Liver (tissue), 3 donors: ENCODE results near the gene USP24.

Experiments used
- EGR1 ChIP-seq, 2 donors: IDR thresholded peaks; 2 replicates each; pipeline ENCODE4 v1.6.1; 2016 to 2018; ENCODE audit warnings: antibody characterized with exemption in 2 of 2, low read depth in 2 of 2
- JUND ChIP-seq, 2 donors: IDR thresholded peaks; 2 replicates each; pipeline ENCODE4 v1.6.1; 2016; ENCODE audit warnings: antibody characterized with exemption in 2 of 2
- TF ChIP-seq, protein P1 (sequence below): fragments of 150-350 bp; IDR thresholded peaks from 2 replicates; pipeline ENCODE4 v1.5.1; 2017; ENCODE audit warnings: improper control_type of control experiment, low read depth, low read length; ENCODE audit not compliant: missing input control
- TF ChIP-seq, protein P2 (sequence below): IDR thresholded peaks from 2 replicates; pipeline ENCODE4 v1.6.1; 2016; ENCODE audit warnings: antibody characterized with exemption, mild to moderate bottlenecking
- donor health status: healthy.
- donor health status: healthy.

DNA sequence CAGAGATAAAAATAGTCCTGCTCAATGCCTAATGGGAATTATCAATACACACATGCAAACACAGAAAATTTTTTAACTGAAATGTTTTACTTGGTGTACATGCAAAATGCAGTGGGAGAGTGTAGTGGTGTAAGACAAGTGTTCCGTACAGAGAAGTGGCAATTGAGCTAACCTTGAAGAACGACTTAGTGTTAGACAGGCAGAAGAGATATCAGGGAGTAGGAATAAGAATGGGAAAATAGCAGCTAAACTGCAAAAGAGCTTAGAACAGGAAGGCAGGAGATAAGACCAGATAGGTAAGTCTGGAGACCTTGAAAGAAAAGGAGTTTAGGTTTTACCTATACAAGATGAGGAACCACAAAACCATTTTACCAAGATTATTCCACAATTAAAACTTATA lies 9.0 kb downstream of the USP24 start:
- TF ChIP-seq, protein P1, sequence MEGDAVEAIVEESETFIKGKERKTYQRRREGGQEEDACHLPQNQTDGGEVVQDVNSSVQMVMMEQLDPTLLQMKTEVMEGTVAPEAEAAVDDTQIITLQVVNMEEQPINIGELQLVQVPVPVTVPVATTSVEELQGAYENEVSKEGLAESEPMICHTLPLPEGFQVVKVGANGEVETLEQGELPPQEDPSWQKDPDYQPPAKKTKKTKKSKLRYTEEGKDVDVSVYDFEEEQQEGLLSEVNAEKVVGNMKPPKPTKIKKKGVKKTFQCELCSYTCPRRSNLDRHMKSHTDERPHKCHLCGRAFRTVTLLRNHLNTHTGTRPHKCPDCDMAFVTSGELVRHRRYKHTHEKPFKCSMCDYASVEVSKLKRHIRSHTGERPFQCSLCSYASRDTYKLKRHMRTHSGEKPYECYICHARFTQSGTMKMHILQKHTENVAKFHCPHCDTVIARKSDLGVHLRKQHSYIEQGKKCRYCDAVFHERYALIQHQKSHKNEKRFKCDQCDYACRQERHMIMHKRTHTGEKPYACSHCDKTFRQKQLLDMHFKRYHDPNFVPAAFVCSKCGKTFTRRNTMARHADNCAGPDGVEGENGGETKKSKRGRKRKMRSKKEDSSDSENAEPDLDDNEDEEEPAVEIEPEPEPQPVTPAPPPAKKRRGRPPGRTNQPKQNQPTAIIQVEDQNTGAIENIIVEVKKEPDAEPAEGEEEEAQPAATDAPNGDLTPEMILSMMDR: no peak
- TF ChIP-seq, protein P2, sequence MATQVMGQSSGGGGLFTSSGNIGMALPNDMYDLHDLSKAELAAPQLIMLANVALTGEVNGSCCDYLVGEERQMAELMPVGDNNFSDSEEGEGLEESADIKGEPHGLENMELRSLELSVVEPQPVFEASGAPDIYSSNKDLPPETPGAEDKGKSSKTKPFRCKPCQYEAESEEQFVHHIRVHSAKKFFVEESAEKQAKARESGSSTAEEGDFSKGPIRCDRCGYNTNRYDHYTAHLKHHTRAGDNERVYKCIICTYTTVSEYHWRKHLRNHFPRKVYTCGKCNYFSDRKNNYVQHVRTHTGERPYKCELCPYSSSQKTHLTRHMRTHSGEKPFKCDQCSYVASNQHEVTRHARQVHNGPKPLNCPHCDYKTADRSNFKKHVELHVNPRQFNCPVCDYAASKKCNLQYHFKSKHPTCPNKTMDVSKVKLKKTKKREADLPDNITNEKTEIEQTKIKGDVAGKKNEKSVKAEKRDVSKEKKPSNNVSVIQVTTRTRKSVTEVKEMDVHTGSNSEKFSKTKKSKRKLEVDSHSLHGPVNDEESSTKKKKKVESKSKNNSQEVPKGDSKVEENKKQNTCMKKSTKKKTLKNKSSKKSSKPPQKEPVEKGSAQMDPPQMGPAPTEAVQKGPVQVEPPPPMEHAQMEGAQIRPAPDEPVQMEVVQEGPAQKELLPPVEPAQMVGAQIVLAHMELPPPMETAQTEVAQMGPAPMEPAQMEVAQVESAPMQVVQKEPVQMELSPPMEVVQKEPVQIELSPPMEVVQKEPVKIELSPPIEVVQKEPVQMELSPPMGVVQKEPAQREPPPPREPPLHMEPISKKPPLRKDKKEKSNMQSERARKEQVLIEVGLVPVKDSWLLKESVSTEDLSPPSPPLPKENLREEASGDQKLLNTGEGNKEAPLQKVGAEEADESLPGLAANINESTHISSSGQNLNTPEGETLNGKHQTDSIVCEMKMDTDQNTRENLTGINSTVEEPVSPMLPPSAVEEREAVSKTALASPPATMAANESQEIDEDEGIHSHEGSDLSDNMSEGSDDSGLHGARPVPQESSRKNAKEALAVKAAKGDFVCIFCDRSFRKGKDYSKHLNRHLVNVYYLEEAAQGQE: no peak
- no peak for TF ChIP-seq EGR1 (IDR thresholded peaks at IDR 0.05; ENCODE audit: low read depth in 2 of 2)
- TF ChIP-seq JUND (IDR thresholded peaks at IDR 0.05): no peak
